Hepatocyte (in vitro differentiated cells): Measurements from ENCODE around the gene ZNF71.

Source experiments
- CTCF ChIP-seq: fragments of 200-600 bp; sonication (generic); IDR thresholded peaks from 2 replicates; pipeline ENCODE4 v1.5.1; 2016; ENCODE audit warnings: antibody characterized with exemption, mild to moderate bottlenecking; ENCODE audit not compliant: poor library complexity
- EZH2 ChIP-seq: fragments of 200-600 bp; sonication (generic); IDR thresholded peaks from 2 replicates; pipeline ENCODE4 v1.6.1; 2016; ENCODE audit warnings: antibody characterized with exemption, mild to moderate bottlenecking, borderline replicate concordance
- EZH2phosphoT487 ChIP-seq: fragments of 200-600 bp; sonication (generic); IDR thresholded peaks from one replicate; pipeline ENCODE4 v1.6.1; 2018; ENCODE audit warnings: antibody characterized with exemption, mild to moderate bottlenecking, low read depth, moderate library complexity; ENCODE audit not compliant: unreplicated experiment, severe bottlenecking

- TF ChIP-seq CTCF: no peak
- TF ChIP-seq EZH2phosphoT487: no peak
- TF ChIP-seq EZH2: no peak
Observed at GRCh38 chr19:56670401-56670960, 75.4 kb downstream of the ZNF71 start.
